Epithelial cell of esophagus (primary cell): ENCODE data around the gene PRSS37.

ENCODE experiments used
- DNase-seq: peaks from one replicate; pipeline ENCODE4 v3.0.0; 2010; ENCODE audit warnings: low read depth
- H3K4me3 ChIP-seq: 2 replicates; pipeline ENCODE4 v1.5.1; 2011; ENCODE audit warnings: mild to moderate bottlenecking, low read length, control low read depth
- CTCF ChIP-seq: IDR thresholded peaks from 2 replicates; pipeline ENCODE4 v1.5.1; 2011; ENCODE audit warnings: low read depth, mild to moderate bottlenecking, low read length, control low read depth, inconsistent platforms; ENCODE audit not compliant: insufficient read depth; ENCODE audit errors: missing control alignments

PRSS37 gene

GRCh38 chr7:141841385-141841784 is at the start of gene PRSS37:
TSS of gene PRSS37 (minus strand) at chr7:141841485. CDS start at chr7:141841049, 436 bp downstream.
- no peak within 1 kb of the TSS for H3K4me3 ChIP-seq
- no peak for TF ChIP-seq CTCF
- DNase-seq: no peak

GRCh38 chr7:141889321-141889720 is 48.0 kb upstream of the PRSS37 start:
- peak; percentile 33 for DNase-seq
- TF ChIP-seq CTCF: no peak
- H3K4me3 ChIP-seq: no peak overlapping the region

- no peak overlapping the region for H3K4me3 ChIP-seq
- no peak for TF ChIP-seq CTCF
- DNase-seq: no peak
These were observed 43.4 kb upstream of the PRSS37 start for GRCh38 chr7:141884539-141885225.

- no peak overlapping the region for H3K4me3 ChIP-seq
- no peak for TF ChIP-seq CTCF
- no peak for DNase-seq
These were observed 39.7 kb upstream of the PRSS37 start for GRCh38 chr7:141880960-141881359.

GRCh38 chr7:141877365-141877764 is 36.1 kb upstream of the PRSS37 start:
- no peak overlapping the region for H3K4me3 ChIP-seq
- DNase-seq: no peak
- TF ChIP-seq CTCF: no peak

- no peak for TF ChIP-seq CTCF
- H3K4me3 ChIP-seq: no peak overlapping the region
- no peak for DNase-seq
These were observed 35.1 kb upstream of the PRSS37 start for GRCh38 chr7:141876371-141876770.

- DNase-seq: no peak
- H3K4me3 ChIP-seq: no peak overlapping the region
- TF ChIP-seq CTCF: no peak
These were observed 34.2 kb upstream of the PRSS37 start for GRCh38 chr7:141875453-141875852.
